Muscle layer of duodenum (tissue), 2 donors: ENCODE data around the gene MYO1G.

Source experiments
- H3K27ac ChIP-seq: one replicate; pipeline ENCODE4 v1.7.0; 2013; ENCODE audit warnings: mild to moderate bottlenecking, low read length
- H3K27me3 ChIP-seq: one replicate; pipeline ENCODE4 v1.7.0; 2013; ENCODE audit warnings: low read depth, mild to moderate bottlenecking, control low read depth, low read length
- H3K36me3 ChIP-seq, 2 donors: one replicate each; pipeline ENCODE4 v1.7.0; 2013; ENCODE audit warnings: low read length in 2 of 2, control low read depth in 1 of 2, mild to moderate bottlenecking in 1 of 2; ENCODE audit not compliant: insufficient read depth in 2 of 2, control insufficient read depth in 1 of 2
- H3K4me1 ChIP-seq, 2 donors: one replicate each; pipeline ENCODE4 v1.7.0; 2013; ENCODE audit warnings: low read length in 2 of 2, mild to moderate bottlenecking in 2 of 2, control low read depth in 1 of 2, moderate library complexity in 1 of 2; ENCODE audit not compliant: insufficient read depth in 2 of 2, control insufficient read depth in 1 of 2
- H3K4me3 ChIP-seq, 2 donors: one replicate each; pipeline ENCODE4 v1.7.0; 2013; ENCODE audit warnings: low read length in 2 of 2, low read depth in 1 of 2, mild to moderate bottlenecking in 1 of 2
- H3K9me3 ChIP-seq, 2 donors: one replicate each; pipeline ENCODE4 v1.7.0; 2013; ENCODE audit warnings: low read length in 2 of 2, control low read depth in 1 of 2, mild to moderate bottlenecking in 1 of 2; ENCODE audit not compliant: control insufficient read depth in 1 of 2
- donor health status: healthy.

Gene MYO1G

GRCh38 chr7:44985033-44985695, 6.3 kb upstream of the MYO1G start:
- Histone ChIP-seq H3K4me3 (peak overlapping the region; percentile 74 to 88), H3K36me3 (peaks cover 28 to 33% of the 10 kb centered on the region in 2 donors), H3K27ac (peak overlapping the region; percentile 98)

GRCh38 chr7:44984478-44984758, 5.6 kb upstream of the MYO1G start:
- Histone ChIP-seq H3K27ac (no peak overlapping the region), H3K9me3 (no peaks in the 10 kb centered on the region), H3K36me3 (peaks cover 28 to 33% of the 10 kb centered on the region in 2 donors), H3K27me3 (no peaks in the 10 kb centered on the region), H3K4me1 (peaks cover 10 to 20% of the 10 kb centered on the region in 2 donors), H3K4me3 (peak overlapping the region in 1 of 2 donors; percentile 88)

More at GRCh38 chr7:44985033-44985695, 6.3 kb upstream of the MYO1G start:
- no peaks in the 10 kb centered on the region for H3K27me3 ChIP-seq
- H3K9me3 ChIP-seq, result no peaks in the 10 kb centered on the region
- H3K4me1 ChIP-seq, result peaks cover 10 to 15% of the 10 kb centered on the region in 2 donors

- Histone ChIP-seq H3K9me3 (no peaks in the 10 kb centered on the region), H3K27ac (no peak overlapping the region), H3K36me3 (peaks cover 28 to 33% of the 10 kb centered on the region in 2 donors), H3K4me3 (peak overlapping the region in 1 of 2 donors; percentile 88), H3K27me3 (no peaks in the 10 kb centered on the region), H3K4me1 (peaks cover 10 to 21% of the 10 kb centered on the region in 2 donors)
These were observed 5.1 kb upstream of the MYO1G start for GRCh38 chr7:44983742-44984477.

GRCh38 chr7:44982970-44983369, 4.2 kb upstream of the MYO1G start:
- Histone ChIP-seq H3K27ac (no peak overlapping the region), H3K4me1 (peaks cover 10 to 21% of the 10 kb centered on the region in 2 donors), H3K36me3 (peaks cover 28 to 38% of the 10 kb centered on the region in 2 donors), H3K27me3 (no peaks in the 10 kb centered on the region), H3K4me3 (no peak overlapping the region), H3K9me3 (no peaks in the 10 kb centered on the region)

- no peaks in the 10 kb centered on the region for H3K27me3 ChIP-seq
- no peak overlapping the region for H3K27ac ChIP-seq
- no peak overlapping the region for H3K4me3 ChIP-seq
- peaks cover 28 to 38% of the 10 kb centered on the region in 2 donors for H3K36me3 ChIP-seq
- H3K9me3 ChIP-seq, result no peaks in the 10 kb centered on the region
- peaks cover 10 to 21% of the 10 kb centered on the region in 2 donors for H3K4me1 ChIP-seq
These were observed 3.7 kb upstream of the MYO1G start for GRCh38 chr7:44982535-44982923.

GRCh38 chr7:44981035-44981706, 2.4 kb upstream of the MYO1G start:
- Histone ChIP-seq H3K36me3 (peaks cover 28 to 36% of the 10 kb centered on the region in 2 donors), H3K4me3 (no peak overlapping the region), H3K27ac (peak overlapping the region; percentile 63), H3K4me1 (peaks cover 10 to 21% of the 10 kb centered on the region in 2 donors), H3K9me3 (no peaks in the 10 kb centered on the region), H3K27me3 (no peaks in the 10 kb centered on the region)

- H3K4me3 ChIP-seq, result no peak overlapping the region
- peaks cover 4 to 19% of the 10 kb centered on the region in 2 donors for H3K4me1 ChIP-seq
- H3K36me3 ChIP-seq, result peaks cover 28 to 31% of the 10 kb centered on the region in 2 donors
- H3K9me3 ChIP-seq, result no peaks in the 10 kb centered on the region
- H3K27me3 ChIP-seq, result no peaks in the 10 kb centered on the region
- peak overlapping the region; percentile 63 for H3K27ac ChIP-seq
These were observed 1.7 kb upstream of the MYO1G start for GRCh38 chr7:44980393-44981034.

- Histone ChIP-seq H3K36me3 (peaks cover 23 to 29% of the 10 kb centered on the region in 2 donors), H3K27ac (peak overlapping the region; percentile 63), H3K4me3 (no peak overlapping the region), H3K9me3 (no peaks in the 10 kb centered on the region), H3K4me1 (peaks cover 0 to 12% of the 10 kb centered on the region in 2 donors), H3K27me3 (no peaks in the 10 kb centered on the region)
These were observed 922 bp upstream of the MYO1G start for GRCh38 chr7:44979481-44980392.

- Histone ChIP-seq H3K4me3 (peak overlapping the region; percentile 34 to 44), H3K9me3 (no peaks in the 10 kb centered on the region), H3K27me3 (no peaks in the 10 kb centered on the region), H3K27ac (peak overlapping the region; percentile 65), H3K4me1 (peaks cover 0 to 10% of the 10 kb centered on the region in 2 donors), H3K36me3 (peaks cover 5 to 11% of the 10 kb centered on the region in 2 donors)
These were observed 868 bp downstream of the MYO1G start for GRCh38 chr7:44977959-44978335.

GRCh38 chr7:44977304-44977958, 1.4 kb downstream of the MYO1G start:
- peaks cover 0 to 10% of the 10 kb centered on the region in 2 donors for H3K4me1 ChIP-seq
- H3K4me3 ChIP-seq, result peak overlapping the region; percentile 34 to 44
- H3K36me3 ChIP-seq, result peaks cover under 1 to 6% of the 10 kb centered on the region in 2 donors
- peak overlapping the region; percentile 65 for H3K27ac ChIP-seq
- H3K27me3 ChIP-seq, result no peaks in the 10 kb centered on the region
- H3K9me3 ChIP-seq, result no peaks in the 10 kb centered on the region
